HepG2 (cell line): Measurements from ENCODE around the gene GLI3. TPM values are rescaled to one million over a fixed set of nuclear protein-coding genes. Genes with fewer than 3 reads are reported as not detected.

Experiments
- ATAC-seq: fragments of 200-7000 bp; cut with Tn5 transposase; 3 replicates; pipeline ENCODE4 v1.9.1; 2020; ENCODE audit warnings: mild to moderate bottlenecking, moderate library complexity
- BruUV-seq: library from RNA; stranded (reverse); fragments of 400-500 nt; replicated peaks from 2 replicates; lab custom pipeline; 2021; lab: Mats Ljungman, UMichigan
- CTCF ChIA-PET: fragments of 300-600 bp; formaldehyde crosslinking; extraction: SDS; loops from one replicate; lab custom pipeline; 2021; ENCODE audit warnings: low total read pairs, inconsistent platforms, low intra/inter-chr PET ratio; lab: Yijun Ruan, JAX
- POLR2A ChIA-PET: fragments of 350-600 bp; sonication (Branson Sonifier 250); formaldehyde crosslinking; loops from one replicate; lab custom pipeline; 2020; ENCODE audit warnings: antibody characterized with exemption, inconsistent platforms; lab: Yijun Ruan, JAX
- DNase-seq: peaks from one replicate; pipeline ENCODE4 v3.0.0-alpha.2; 2015; ENCODE audit warnings: low spot score
- FAIRE-seq: peaks from 3 replicates; lab custom pipeline; 2011; peaks lifted over from hg19 to GRCh38; lab: Jason Lieb, UNC
- H2AFZ ChIP-seq: one replicate; pipeline ENCODE4 v1.6.1; 2011; ENCODE audit warnings: low read length, inconsistent platforms
- H3K27ac ChIP-seq: fragments of 300-600 bp; 3 replicates; pipeline ENCODE4 v1.8.0; 2011; ENCODE audit warnings: mixed run types, mild to moderate bottlenecking, mixed read lengths, low read length, inconsistent platforms; ENCODE audit not compliant: insufficient read depth; ENCODE audit errors: extremely low read length
- H3K27me3 ChIP-seq, 2 experiments: fragments of 200-600 bp in 1 of 2; 2 replicates in 1 of 2; 3 replicates in 1 of 2; pipeline versions ENCODE4 v1.6.0 to v1.8.0; 2011; ENCODE audit warnings: low read length in 2 of 2, mild to moderate bottlenecking in 2 of 2, moderate library complexity in 2 of 2, inconsistent platforms in 1 of 2; ENCODE audit not compliant: insufficient read depth in 2 of 2, control insufficient read depth in 1 of 2
- H3K36me3 ChIP-seq, 2 experiments: fragments of 200-600 bp in 1 of 2; replicated peaks in 1 of 2; 2 replicates in 1 of 2; 3 replicates in 1 of 2; pipeline versions ENCODE4 v1.5.1 to v1.8.0; 2011; ENCODE audit warnings: low read length in 2 of 2, inconsistent platforms in 1 of 2; ENCODE audit not compliant: insufficient read depth in 2 of 2, control insufficient read depth in 1 of 2
- H3K4me1 ChIP-seq: 2 replicates; pipeline ENCODE4 v1.5.1; 2012; ENCODE audit warnings: low read length, inconsistent platforms; ENCODE audit not compliant: insufficient read depth
- H3K4me2 ChIP-seq: 2 replicates; pipeline ENCODE4 v1.6.0; 2011; ENCODE audit warnings: low read depth, low read length, inconsistent platforms
- H3K4me3 ChIP-seq, 3 experiments: fragments of 200-600 bp in 1 of 3; sonication (generic), shearing (Covaris generic) in 1 of 3; replicated peaks in 1 of 3; 2 replicates each; pipeline ENCODE4 v1.5.1; 2011 to 2016; ENCODE audit warnings: low read length in 3 of 3, inconsistent platforms in 2 of 3, low read depth in 2 of 3, mild to moderate bottlenecking in 2 of 3, control low read depth in 1 of 3, mixed read lengths in 1 of 3; ENCODE audit not compliant: insufficient read depth in 1 of 3
- H3K79me2 ChIP-seq: one replicate; pipeline ENCODE4 v1.6.1; 2011; ENCODE audit warnings: low read length, inconsistent platforms; ENCODE audit not compliant: insufficient read depth
- H3K9ac ChIP-seq: 2 replicates; pipeline ENCODE4 v1.6.0; 2011; ENCODE audit warnings: mild to moderate bottlenecking, low read depth, low read length, inconsistent platforms; ENCODE audit not compliant: insufficient read depth
- H3K9me3 ChIP-seq: 2 replicates; pipeline ENCODE4 v1.5.1; 2012; ENCODE audit warnings: mild to moderate bottlenecking, low read length
- H4K20me1 ChIP-seq: 2 replicates; pipeline ENCODE4 v1.6.0; 2011; ENCODE audit warnings: inconsistent platforms, mild to moderate bottlenecking, low read length, moderate library complexity; ENCODE audit not compliant: insufficient read depth
- SAFB2 ChIP-seq: sonication (generic); formaldehyde crosslinking; IDR thresholded peaks from 2 replicates; pipeline ENCODE4 v1.5.1; 2020; ENCODE audit warnings: missing genetic modification reagents, low read depth, mild to moderate bottlenecking, borderline replicate concordance
- ZNF501 ChIP-seq: sonication (generic); formaldehyde crosslinking; IDR thresholded peaks from 2 replicates; pipeline ENCODE4 v1.5.1; 2020; ENCODE audit warnings: mild to moderate bottlenecking, moderate library complexity, missing genetic modification reagents
- ZNF768 ChIP-seq: sonication (generic); formaldehyde crosslinking; IDR thresholded peaks from 2 replicates; pipeline ENCODE4 v1.4.0; 2020; ENCODE audit warnings: missing genetic modification reagents
- WGBS: methylation state at CpG from one replicate; pipeline ENCODE4 v1.1.6; 2017; ENCODE audit warnings: low lambda C conversion rate; 5-methylcytosine and 5-hydroxymethylcytosine counted together
- in situ Hi-C: cut with HindIII; loops from 2 replicates; pipeline ENCODE4 v1.10.0; 2017; ENCODE audit warnings: low pct_unique_long_range_greater_than_20kb; ENCODE audit not compliant: extremely low pct_ligation_motif_present
- intact Hi-C: fragments of 100-400 bp; cut with micrococcal nuclease; formaldehyde crosslinking; loops from one replicate; pipeline ENCODE4 v1.10.0; 2022; ENCODE audit not compliant: unreplicated experiment
- polyA plus RNA-seq, 8 experiments: library from polyadenylated mRNA; depleted of rRNA in 3 of 8; stranded (reverse) in 7 of 8; unstranded in 1 of 8; fragments of >200 nt; fragmentation: Illumina TruSeq in 4 of 8; extraction: Trizol in 4 of 8; gene quantifications; 2 replicates each; pipeline versions ENCODE4 v1.2.1 to v1.2.3, GENCODE V29; 2011 to 2016; ENCODE audit warnings: low read depth in 4 of 8, missing spikeins in 1 of 8, mixed read lengths in 1 of 8; ENCODE audit not compliant: insufficient read depth in 1 of 8
- total RNA-seq, 5 experiments: library from RNA; depleted of rRNA; stranded (reverse); fragments of >200 nt; fragmentation: Illumina TruSeq; extraction: Trizol; gene quantifications; 2 replicates each; pipeline ENCODE4 v1.2.3, GENCODE V29; 2016; ENCODE audit warnings: low read depth in 1 of 5
- TF ChIP-seq, protein P1 (sequence below): sonication (generic); formaldehyde crosslinking; conservative IDR thresholded peaks from 2 replicates; pipeline ENCODE4 v1.4.0; 2020; ENCODE audit warnings: missing genetic modification reagents
- TF ChIP-seq, protein P2 (sequence below): sonication (generic); formaldehyde crosslinking; IDR thresholded peaks from 2 replicates; pipeline ENCODE4 v1.4.0; 2020; ENCODE audit warnings: missing genetic modification reagents, borderline replicate concordance

Gene GLI3
- total and polyA plus RNA-seq, 2 of the 13 experiments (the other 11 are each of a cell fraction or from before 2014, with no cell fraction given) = not detected

DNA sequence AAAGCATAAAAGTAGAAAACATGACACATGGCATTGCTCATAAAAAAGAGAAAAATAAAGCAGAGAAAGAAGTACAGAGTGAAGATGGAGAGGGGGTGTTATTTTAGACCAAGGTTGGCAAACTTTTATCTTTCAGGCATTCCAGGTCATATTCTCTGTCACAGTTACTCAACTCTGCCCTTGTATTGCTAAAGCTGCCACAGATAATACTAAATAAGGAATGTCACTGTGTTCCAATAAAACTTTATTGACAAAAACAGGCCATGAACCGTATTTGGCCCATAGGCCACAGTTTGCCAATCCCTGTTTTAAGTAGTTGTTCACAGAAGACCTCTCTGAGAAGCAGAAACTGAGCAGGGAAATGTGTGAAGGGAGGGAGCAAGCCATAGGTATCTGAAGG is 167.4 kb downstream of the GLI3 start (continued):
- TF ChIP-seq, protein P1, sequence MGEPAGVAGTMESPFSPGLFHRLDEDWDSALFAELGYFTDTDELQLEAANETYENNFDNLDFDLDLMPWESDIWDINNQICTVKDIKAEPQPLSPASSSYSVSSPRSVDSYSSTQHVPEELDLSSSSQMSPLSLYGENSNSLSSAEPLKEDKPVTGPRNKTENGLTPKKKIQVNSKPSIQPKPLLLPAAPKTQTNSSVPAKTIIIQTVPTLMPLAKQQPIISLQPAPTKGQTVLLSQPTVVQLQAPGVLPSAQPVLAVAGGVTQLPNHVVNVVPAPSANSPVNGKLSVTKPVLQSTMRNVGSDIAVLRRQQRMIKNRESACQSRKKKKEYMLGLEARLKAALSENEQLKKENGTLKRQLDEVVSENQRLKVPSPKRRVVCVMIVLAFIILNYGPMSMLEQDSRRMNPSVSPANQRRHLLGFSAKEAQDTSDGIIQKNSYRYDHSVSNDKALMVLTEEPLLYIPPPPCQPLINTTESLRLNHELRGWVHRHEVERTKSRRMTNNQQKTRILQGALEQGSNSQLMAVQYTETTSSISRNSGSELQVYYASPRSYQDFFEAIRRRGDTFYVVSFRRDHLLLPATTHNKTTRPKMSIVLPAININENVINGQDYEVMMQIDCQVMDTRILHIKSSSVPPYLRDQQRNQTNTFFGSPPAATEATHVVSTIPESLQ (CRISPR knock-in tag) = no peak
- no peak for TF ChIP-seq SAFB2
- TF ChIP-seq ZNF768 = no peak
- TF ChIP-seq, protein P2, sequence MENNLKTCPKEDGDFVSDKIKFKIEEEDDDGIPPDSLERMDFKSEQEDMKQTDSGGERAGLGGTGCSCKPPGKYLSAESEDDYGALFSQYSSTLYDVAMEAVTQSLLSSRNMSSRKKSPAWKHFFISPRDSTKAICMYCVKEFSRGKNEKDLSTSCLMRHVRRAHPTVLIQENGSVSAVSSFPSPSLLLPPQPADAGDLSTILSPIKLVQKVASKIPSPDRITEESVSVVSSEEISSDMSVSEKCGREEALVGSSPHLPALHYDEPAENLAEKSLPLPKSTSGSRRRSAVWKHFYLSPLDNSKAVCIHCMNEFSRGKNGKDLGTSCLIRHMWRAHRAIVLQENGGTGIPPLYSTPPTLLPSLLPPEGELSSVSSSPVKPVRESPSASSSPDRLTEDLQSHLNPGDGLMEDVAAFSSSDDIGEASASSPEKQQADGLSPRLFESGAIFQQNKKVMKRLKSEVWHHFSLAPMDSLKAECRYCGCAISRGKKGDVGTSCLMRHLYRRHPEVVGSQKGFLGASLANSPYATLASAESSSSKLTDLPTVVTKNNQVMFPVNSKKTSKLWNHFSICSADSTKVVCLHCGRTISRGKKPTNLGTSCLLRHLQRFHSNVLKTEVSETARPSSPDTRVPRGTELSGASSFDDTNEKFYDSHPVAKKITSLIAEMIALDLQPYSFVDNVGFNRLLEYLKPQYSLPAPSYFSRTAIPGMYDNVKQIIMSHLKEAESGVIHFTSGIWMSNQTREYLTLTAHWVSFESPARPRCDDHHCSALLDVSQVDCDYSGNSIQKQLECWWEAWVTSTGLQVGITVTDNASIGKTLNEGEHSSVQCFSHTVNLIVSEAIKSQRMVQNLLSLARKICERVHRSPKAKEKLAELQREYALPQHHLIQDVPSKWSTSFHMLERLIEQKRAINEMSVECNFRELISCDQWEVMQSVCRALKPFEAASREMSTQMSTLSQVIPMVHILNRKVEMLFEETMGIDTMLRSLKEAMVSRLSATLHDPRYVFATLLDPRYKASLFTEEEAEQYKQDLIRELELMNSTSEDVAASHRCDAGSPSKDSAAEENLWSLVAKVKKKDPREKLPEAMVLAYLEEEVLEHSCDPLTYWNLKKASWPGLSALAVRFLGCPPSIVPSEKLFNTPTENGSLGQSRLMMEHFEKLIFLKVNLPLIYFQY (CRISPR knock-in tag) = no peak

DNA sequence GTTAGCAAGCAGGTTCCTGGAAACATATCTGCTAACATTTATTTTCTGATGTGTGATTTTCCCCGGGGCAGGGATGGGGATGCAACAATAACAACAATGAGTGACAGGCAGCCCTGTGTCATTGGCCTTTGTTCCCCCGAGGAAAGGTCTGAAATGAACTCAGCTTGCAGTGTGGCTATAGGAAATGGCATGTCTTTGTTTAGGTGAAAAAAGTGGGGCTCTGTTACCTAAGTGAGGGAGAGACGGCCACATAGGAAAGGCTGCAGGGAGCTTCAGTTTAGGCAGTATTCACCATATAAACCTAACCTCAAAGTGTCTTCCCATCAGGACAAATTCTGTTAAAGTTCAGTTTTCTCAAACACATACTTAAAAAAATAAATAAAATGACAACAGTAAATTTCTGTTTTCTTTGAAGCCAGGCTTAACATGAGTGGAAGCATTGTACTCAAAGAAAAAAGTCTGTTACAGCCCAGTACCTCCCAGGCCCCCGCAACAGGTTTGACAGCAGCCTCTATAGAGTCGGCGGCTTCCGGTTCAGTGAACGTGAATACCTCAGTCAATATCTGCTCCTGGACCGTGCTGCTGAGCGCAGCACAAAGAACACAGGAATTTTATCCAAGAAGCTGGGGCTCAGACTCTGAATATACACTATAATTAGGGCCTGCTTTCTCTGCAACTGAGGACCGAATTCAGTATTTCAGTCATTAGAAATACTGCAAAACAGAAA is 168.3 kb downstream of the GLI3 start:
- in situ Hi-C loops (no loop called here), intact Hi-C loops (no loop called here)
- Histone ChIP-seq H3K4me3 (no peak overlapping the region), H3K4me2 (no peak overlapping the region), H3K9me3 (no peaks in the 10 kb centered on the region), H3K27ac (no peak overlapping the region), H4K20me1 (no peaks in the 10 kb centered on the region), H3K27me3 (0 out of 5 replicates have a peak, but pooled peaks cover 0 to 4% of the 10 kb centered on the region in 2 experiments), H3K4me1 (no peaks in the 10 kb centered on the region), H3K79me2 (no peaks in the 10 kb centered on the region), H3K9ac (no peak overlapping the region), H3K36me3 (no peaks in the 10 kb centered on the region), H2AFZ (no peak overlapping the region)
- no peak for TF ChIP-seq ZNF501 (CRISPR knock-in tag)
- ChIA-PET POLR2A (no interaction called here), CTCF (no interaction called here)
- FAIRE-seq (no peak), DNase-seq (no peak), ATAC-seq (no peak)
- 7% methylated on average over 11 of the region's 11 CpGs for WGBS
- BruUV-seq = no TSS peak
